ENCODE results near the gene ZNF622.

ZNF622 gene

DNA sequence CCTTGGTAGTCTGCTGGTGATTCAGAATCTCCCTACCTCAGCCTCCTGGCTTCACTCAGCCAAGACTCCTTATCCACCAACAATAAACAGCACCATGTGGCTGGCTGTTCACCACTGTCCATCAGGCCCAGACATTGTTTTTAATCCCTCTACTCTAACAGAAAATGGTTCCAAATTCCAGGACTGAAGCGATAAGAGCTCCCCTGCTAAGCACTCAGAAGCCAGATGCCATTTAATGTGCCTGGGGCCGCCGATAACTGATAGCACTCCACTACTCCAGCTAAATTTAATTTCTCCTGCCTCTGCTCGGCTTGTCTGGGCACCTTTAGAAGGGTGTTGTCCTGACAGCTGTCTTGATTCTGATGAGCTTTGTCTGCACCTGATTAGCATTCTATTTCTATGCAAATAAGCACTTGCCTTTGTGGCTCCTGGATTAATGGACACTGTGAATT lies 47.1 kb downstream of the ZNF622 start:
- DNase-seq (ENCODE audit: insufficient read length, low spot score) (no peak), FAIRE-seq (no peak)
- TF ChIP-seq POLR2AphosphoS5 (IDR thresholded peaks at IDR 0.05; ENCODE audit: low read depth, low read length) (no peak), POLR2A (IDR thresholded peaks at IDR 0.05; ENCODE audit: low read depth, low read length) (no peak), TAF1 (IDR thresholded peaks at IDR 0.05; ENCODE audit: low read depth, low read length) (no peak), POU2F2 (IDR thresholded peaks at IDR 0.05; ENCODE audit: low read depth, low read length) (no peak), SPI1 (IDR thresholded peaks at IDR 0.05; ENCODE audit: low read depth, low read length) (no peak), PAX5 (IDR thresholded peaks at IDR 0.05; ENCODE audit: insufficient read depth, low read length, severe bottlenecking) (no peak)

DNA sequence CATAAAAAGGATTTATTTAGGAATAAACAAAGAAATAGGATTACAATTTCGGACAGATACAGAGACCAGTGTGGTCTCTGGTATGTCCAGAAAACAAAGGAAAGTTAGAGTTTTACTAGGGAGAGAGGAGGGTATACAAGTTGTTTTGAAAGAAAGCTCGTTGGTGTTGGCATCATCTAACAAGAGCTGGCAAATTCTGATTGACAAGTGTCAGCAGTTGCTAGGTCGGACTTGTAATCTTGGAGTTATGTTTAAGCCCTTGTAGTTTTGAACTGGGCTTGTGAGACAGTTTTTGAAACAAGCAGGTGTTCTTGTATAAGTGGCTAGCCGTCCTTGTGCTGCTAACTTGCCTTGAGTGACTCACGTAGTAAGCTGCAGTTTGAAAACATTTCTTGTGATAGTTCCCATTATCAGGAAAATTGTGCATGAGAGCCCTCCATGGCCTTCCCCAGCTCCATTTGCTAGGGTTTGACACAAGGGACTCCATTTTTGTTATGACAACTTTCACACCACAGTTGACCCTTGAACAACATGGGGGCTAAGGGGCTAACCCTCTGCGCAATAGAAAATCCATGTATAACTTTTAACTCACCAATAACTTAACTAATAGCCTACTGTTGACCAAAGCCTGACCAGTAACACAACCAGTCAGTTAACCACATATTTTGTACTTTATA lies 48.1 kb downstream of the ZNF622 start:
- FAIRE-seq, result no peak
- DNase-seq (ENCODE audit: insufficient read length, low spot score), result no peak
- TF ChIP-seq SPI1 (IDR thresholded peaks at IDR 0.05; ENCODE audit: low read depth, low read length) (no peak), TAF1 (IDR thresholded peaks at IDR 0.05; ENCODE audit: low read depth, low read length) (no peak), POLR2A (IDR thresholded peaks at IDR 0.05; ENCODE audit: low read depth, low read length) (no peak), POLR2AphosphoS5 (IDR thresholded peaks at IDR 0.05; ENCODE audit: low read depth, low read length) (no peak)

DNA sequence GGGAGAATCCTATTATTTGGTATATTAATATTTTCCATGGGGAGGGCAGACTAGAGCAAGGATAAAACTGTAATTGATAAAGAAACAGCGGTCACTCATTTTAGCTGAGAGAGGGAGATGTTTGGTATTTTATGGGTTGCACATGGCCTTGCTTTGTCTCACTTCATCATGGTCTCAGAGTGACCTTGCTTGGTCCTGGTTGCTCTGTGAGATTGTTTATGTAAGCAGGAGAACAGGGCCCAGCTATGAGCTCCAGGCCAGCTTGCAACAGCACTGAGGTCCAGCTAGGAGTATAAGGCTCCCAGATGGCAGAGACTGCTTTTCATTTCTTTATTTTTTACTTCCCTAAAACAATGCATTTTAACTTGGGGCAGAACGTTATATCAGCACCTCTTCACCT lies 50.7 kb downstream of the ZNF622 start:
- FAIRE-seq (no peak), DNase-seq (ENCODE audit: insufficient read length, low spot score) (no peak)
- no peak for TF ChIP-seq POU2F2 (IDR thresholded peaks at IDR 0.05; ENCODE audit: low read depth, low read length)
- no peak for TF ChIP-seq TAF1 (IDR thresholded peaks at IDR 0.05; ENCODE audit: low read depth, low read length)
- TF ChIP-seq POLR2A (IDR thresholded peaks at IDR 0.05; ENCODE audit: low read depth, low read length), result no peak
- TF ChIP-seq PAX5 (IDR thresholded peaks at IDR 0.05; ENCODE audit: insufficient read depth, low read length, severe bottlenecking), result no peak
- TF ChIP-seq SPI1 (IDR thresholded peaks at IDR 0.05; ENCODE audit: low read depth, low read length), result no peak
- no peak for TF ChIP-seq POLR2AphosphoS5 (IDR thresholded peaks at IDR 0.05; ENCODE audit: low read depth, low read length)

DNA sequence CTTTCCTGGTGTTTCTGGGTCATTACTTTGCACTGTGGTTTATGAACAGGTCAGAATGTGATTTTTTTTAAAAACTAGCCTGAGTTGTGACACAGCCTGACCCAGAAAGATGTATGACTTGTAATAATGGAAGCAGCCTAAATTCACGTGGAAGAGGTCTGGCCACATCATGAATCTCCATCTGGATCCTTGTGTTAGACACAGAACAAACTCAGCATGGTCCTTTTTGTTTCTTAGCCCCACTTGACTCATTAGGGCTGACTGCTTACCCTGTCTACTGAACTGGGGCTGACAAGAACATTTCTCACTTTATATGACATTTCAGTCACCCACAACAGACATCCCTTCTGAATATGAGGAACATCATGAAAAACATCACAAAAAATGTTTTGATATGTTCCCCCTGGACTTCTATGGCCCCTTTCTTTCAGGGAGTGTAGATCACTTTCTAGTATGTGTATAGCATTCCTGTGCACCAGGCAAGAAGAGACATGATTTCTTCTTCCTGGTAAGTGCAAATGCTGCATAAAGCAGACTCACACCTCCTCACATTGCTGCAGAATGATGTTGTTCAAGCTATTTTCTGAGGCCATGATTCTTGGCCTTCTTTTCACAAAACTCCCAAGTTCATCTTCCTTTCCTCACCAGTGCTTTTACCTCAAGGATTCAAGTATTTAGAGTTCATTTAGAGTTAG lies 52.3 kb downstream of the ZNF622 start:
- TF ChIP-seq POLR2A (IDR thresholded peaks at IDR 0.05; ENCODE audit: low read depth, low read length), result no peak
- TF ChIP-seq SPI1 (IDR thresholded peaks at IDR 0.05; ENCODE audit: low read depth, low read length), result no peak
- no peak for TF ChIP-seq TAF1 (IDR thresholded peaks at IDR 0.05; ENCODE audit: low read depth, low read length)
- TF ChIP-seq POLR2AphosphoS5 (IDR thresholded peaks at IDR 0.05; ENCODE audit: low read depth, low read length), result no peak
- FAIRE-seq (no peak), DNase-seq (ENCODE audit: insufficient read length, low spot score) (no peak)

DNA sequence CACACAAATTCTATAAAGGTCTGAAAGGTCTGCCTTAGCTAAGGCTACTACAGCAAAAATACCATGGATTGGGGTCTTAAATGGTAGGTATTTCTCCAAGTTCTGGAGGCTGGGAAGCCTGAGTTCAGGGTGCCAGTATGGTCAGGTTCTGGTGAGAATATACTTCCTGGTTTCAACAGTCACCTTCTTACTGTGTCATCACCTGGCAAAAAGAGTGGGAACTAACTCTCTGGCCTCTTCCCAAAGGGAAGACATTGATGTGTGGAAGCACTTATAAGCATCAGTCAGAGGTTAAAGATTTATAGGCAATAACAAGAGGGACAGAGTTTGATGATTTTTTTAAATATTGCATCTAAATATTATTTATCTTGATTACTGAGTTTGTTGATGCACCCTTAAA lies 53.0 kb downstream of the ZNF622 start:
- no peak for FAIRE-seq
- DNase-seq (ENCODE audit: insufficient read length, low spot score), result no peak
- TF ChIP-seq SPI1 (IDR thresholded peaks at IDR 0.05; ENCODE audit: low read depth, low read length) (no peak), POLR2AphosphoS5 (IDR thresholded peaks at IDR 0.05; ENCODE audit: low read depth, low read length) (no peak), TAF1 (IDR thresholded peaks at IDR 0.05; ENCODE audit: low read depth, low read length) (no peak), PAX5 (IDR thresholded peaks at IDR 0.05; ENCODE audit: insufficient read depth, low read length, severe bottlenecking) (no peak), POLR2A (IDR thresholded peaks at IDR 0.05; ENCODE audit: low read depth, low read length) (no peak), POU2F2 (IDR thresholded peaks at IDR 0.05; ENCODE audit: low read depth, low read length) (no peak)

DNA sequence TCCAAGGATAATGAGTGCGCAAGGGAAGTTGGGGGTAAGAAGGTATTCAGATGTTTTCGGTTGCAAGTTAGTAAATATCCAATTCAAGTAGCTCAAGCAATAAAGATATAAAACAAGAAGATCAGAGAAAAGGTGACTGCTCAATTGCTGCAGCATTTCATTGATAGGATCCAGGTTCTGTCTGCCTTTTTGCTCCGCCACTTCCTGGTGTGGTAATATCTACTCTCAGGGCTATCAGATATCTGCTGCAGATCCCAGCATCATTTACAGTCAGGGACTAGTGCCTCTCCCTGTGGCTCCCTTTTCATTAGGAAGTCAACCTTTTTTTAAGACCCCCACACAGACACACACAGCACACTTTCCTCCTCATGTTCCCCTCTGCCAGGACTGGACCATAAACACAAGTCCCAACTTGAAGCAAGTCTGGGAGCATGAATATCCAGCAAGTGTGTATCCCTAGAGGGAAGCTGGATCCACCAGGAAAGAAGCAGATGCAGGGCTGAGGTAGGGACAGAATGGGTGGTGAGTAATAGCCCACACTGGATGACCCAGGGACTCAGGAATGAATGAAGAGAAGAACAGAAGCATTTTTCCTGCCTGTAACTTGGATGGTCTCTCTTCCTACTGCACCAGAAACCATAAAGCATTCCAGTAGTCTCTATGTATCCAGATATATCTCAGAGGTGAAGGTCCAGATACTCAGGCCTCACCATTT lies 53.7 kb downstream of the ZNF622 start:
- no peak for FAIRE-seq
- TF ChIP-seq POLR2A (IDR thresholded peaks at IDR 0.05; ENCODE audit: low read depth, low read length) (no peak), PAX5 (IDR thresholded peaks at IDR 0.05; ENCODE audit: insufficient read depth, low read length, severe bottlenecking) (no peak), POU2F2 (IDR thresholded peaks at IDR 0.05; ENCODE audit: low read depth, low read length) (no peak), TAF1 (IDR thresholded peaks at IDR 0.05; ENCODE audit: low read depth, low read length) (no peak), SPI1 (IDR thresholded peaks at IDR 0.05; ENCODE audit: low read depth, low read length) (no peak), POLR2AphosphoS5 (IDR thresholded peaks at IDR 0.05; ENCODE audit: low read depth, low read length) (no peak)
- no peak for DNase-seq (ENCODE audit: insufficient read length, low spot score)

DNA sequence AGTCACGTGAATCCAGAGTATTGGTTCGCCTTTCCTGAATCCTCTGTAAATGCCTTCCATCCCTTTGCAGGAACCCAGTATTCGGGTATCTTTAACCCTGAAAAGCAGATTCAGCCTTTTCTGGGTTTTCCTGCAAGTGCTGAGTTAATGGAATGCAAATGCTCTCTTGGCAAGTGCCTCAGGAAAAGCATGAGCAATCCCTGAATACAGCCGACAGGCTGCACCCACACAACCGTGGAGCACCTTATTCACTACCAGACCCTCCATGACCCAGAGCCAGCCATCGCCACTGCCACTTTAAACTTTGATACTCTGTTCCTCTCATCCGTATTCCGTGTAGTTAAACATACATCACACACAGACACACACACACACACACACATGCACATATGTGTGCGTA lies 54.4 kb downstream of the ZNF622 start:
- DNase-seq (ENCODE audit: insufficient read length, low spot score), result no peak
- no peak for FAIRE-seq
- no peak for TF ChIP-seq POLR2A (IDR thresholded peaks at IDR 0.05; ENCODE audit: low read depth, low read length)
- TF ChIP-seq TAF1 (IDR thresholded peaks at IDR 0.05; ENCODE audit: low read depth, low read length), result no peak
- TF ChIP-seq PAX5 (IDR thresholded peaks at IDR 0.05; ENCODE audit: insufficient read depth, low read length, severe bottlenecking), result no peak
- no peak for TF ChIP-seq POLR2AphosphoS5 (IDR thresholded peaks at IDR 0.05; ENCODE audit: low read depth, low read length)
- no peak for TF ChIP-seq SPI1 (IDR thresholded peaks at IDR 0.05; ENCODE audit: low read depth, low read length)
- TF ChIP-seq POU2F2 (IDR thresholded peaks at IDR 0.05; ENCODE audit: low read depth, low read length), result no peak

DNA sequence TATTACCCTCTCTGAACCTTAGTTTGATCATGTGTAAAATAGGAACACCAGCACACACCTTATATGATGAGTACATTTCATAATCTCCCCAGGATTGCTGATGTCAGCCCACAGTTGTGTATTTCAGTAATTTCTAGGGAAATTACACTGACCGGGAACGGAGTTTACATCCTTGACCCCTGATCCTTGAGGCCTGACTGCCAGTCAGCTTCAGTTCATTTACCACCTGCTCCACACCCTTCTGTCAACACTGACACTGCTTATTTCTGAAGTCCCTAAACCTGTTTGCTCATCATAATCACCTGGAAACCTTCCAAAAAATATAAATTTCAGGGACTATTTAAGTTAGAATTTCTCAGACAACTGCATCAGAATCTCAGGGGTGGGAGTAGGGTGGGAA lies 55.3 kb downstream of the ZNF622 start:
- TF ChIP-seq PAX5 (IDR thresholded peaks at IDR 0.05; ENCODE audit: insufficient read depth, low read length, severe bottlenecking) (no peak), POU2F2 (IDR thresholded peaks at IDR 0.05; ENCODE audit: low read depth, low read length) (no peak), POLR2A (IDR thresholded peaks at IDR 0.05; ENCODE audit: low read depth, low read length) (no peak), POLR2AphosphoS5 (IDR thresholded peaks at IDR 0.05; ENCODE audit: low read depth, low read length) (no peak), TAF1 (IDR thresholded peaks at IDR 0.05; ENCODE audit: low read depth, low read length) (no peak), SPI1 (IDR thresholded peaks at IDR 0.05; ENCODE audit: low read depth, low read length) (no peak)
- FAIRE-seq (no peak), DNase-seq (ENCODE audit: insufficient read length, low spot score) (no peak)

DNA sequence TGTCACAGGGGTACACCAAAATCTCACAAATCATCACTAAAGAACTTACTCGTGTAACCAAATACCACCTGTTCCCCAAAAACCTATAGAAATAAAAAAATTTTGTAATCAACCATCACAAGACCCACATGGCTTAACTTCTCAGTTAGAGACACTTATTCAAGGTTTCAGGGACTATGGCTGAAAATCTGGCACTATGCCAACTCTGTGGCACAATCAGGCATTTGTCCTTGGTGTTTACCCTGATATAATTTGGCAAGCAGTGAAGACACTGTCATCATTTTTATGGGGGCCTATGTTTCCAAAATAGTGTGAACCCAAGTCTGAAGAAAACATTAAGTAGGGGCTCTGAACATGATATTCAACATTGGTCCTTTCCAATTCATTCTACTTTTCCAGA lies 59.0 kb downstream of the ZNF622 start:
- DNase-seq (ENCODE audit: insufficient read length, low spot score), result no peak
- FAIRE-seq, result no peak

More for the DNA sequence above, 59.0 kb downstream of the ZNF622 start:
- TF ChIP-seq POLR2A (IDR thresholded peaks at IDR 0.05; ENCODE audit: low read depth, low read length), result no peak
- no peak for TF ChIP-seq SPI1 (IDR thresholded peaks at IDR 0.05; ENCODE audit: low read depth, low read length)
- no peak for TF ChIP-seq POU2F2 (IDR thresholded peaks at IDR 0.05; ENCODE audit: low read depth, low read length)
- TF ChIP-seq PAX5 (IDR thresholded peaks at IDR 0.05; ENCODE audit: insufficient read depth, low read length, severe bottlenecking), result no peak
- no peak for TF ChIP-seq POLR2AphosphoS5 (IDR thresholded peaks at IDR 0.05; ENCODE audit: low read depth, low read length)
- no peak for TF ChIP-seq TAF1 (IDR thresholded peaks at IDR 0.05; ENCODE audit: low read depth, low read length)

Measured in GM12891 (cell line).